A673 (cell line): ENCODE data around the gene CPB2. TPM values are rescaled to one million over a fixed set of nuclear protein-coding genes. Genes with fewer than 3 reads are reported as not detected.

Experiments used
- BruUV-seq: library from RNA; stranded (reverse); fragments of 400-500 nt; replicated peaks from 2 replicates; lab custom pipeline; 2021; lab: Mats Ljungman, UMichigan
- CTCF ChIA-PET: fragments of 300-600 bp; sonication (Branson Sonifier 250); formaldehyde crosslinking; loops from one replicate; lab custom pipeline; 2022; ENCODE audit warnings: antibody characterized with exemption; lab: Charles Lee
- POLR2A ChIA-PET: fragments of 300-600 bp; sonication (Branson Sonifier 250); formaldehyde crosslinking; loops from one replicate; lab custom pipeline; 2022; ENCODE audit warnings: antibody characterized with exemption; ENCODE audit not compliant: low non-redundant PET; lab: Charles Lee
- DNase-seq: peaks from one replicate; pipeline ENCODE4 v3.0.0-alpha.2; 2015; ENCODE audit warnings: low spot score
- H3K27ac ChIP-seq: fragments of 200-600 bp; sonication (generic); 2 replicates; pipeline ENCODE4 v1.5.1; 2016; ENCODE audit warnings: mixed run types, low read depth, mild to moderate bottlenecking, mixed read lengths, antibody characterized with exemption, low read length; ENCODE audit not compliant: poor library complexity, severe bottlenecking
- H3K27me3 ChIP-seq: fragments of 200-600 bp; sonication (generic); replicated peaks from 2 replicates; pipeline ENCODE4 v1.6.1; 2017; ENCODE audit warnings: mixed run types, low read depth, mild to moderate bottlenecking, mixed read lengths, antibody characterized with exemption, low read length; ENCODE audit not compliant: insufficient read depth, poor library complexity
- H3K36me3 ChIP-seq: fragments of 200-600 bp; sonication (generic); 2 replicates; pipeline ENCODE4 v1.6.1; 2016; ENCODE audit warnings: mixed run types, mild to moderate bottlenecking, mixed read lengths, antibody characterized with exemption, low read length; ENCODE audit not compliant: insufficient read depth, poor library complexity, severe bottlenecking
- H3K4me1 ChIP-seq: fragments of 200-600 bp; sonication (generic); 2 replicates; pipeline ENCODE4 v1.6.1; 2017; ENCODE audit warnings: mixed run types, mild to moderate bottlenecking, mixed read lengths, antibody characterized with exemption, low read length; ENCODE audit not compliant: insufficient read depth, poor library complexity, severe bottlenecking
- H3K4me3 ChIP-seq: fragments of 200-600 bp; sonication (generic); 2 replicates; pipeline ENCODE4 v1.5.1; 2016; ENCODE audit warnings: low read depth, mixed run types, mild to moderate bottlenecking, mixed read lengths, low read length; ENCODE audit not compliant: poor library complexity, severe bottlenecking
- H3K9me3 ChIP-seq: fragments of 200-600 bp; sonication (generic); 2 replicates; pipeline ENCODE4 v1.6.1; 2016; ENCODE audit warnings: mixed run types, low read depth, mild to moderate bottlenecking, mixed read lengths, antibody characterized with exemption, low read length; ENCODE audit not compliant: poor library complexity, severe bottlenecking
- CTCF ChIP-seq: fragments of 300-800, 200-600 bp; sonication (generic); conservative IDR thresholded peaks from 2 replicates; pipeline ENCODE4 v1.5.1; 2017; ENCODE audit warnings: low read depth, mild to moderate bottlenecking, antibody characterized with exemption, low read length, moderate library complexity, mixed read lengths
- EZH2 ChIP-seq: fragments of 200-600 bp; sonication (generic); IDR thresholded peaks from 2 replicates; pipeline ENCODE4 v1.6.1; 2017; ENCODE audit warnings: borderline replicate concordance, low read depth, mild to moderate bottlenecking, mixed read lengths, antibody characterized with exemption, low read length; ENCODE audit not compliant: poor library complexity, severe bottlenecking
- intact Hi-C: fragments of 100-400 bp; cut with micrococcal nuclease; formaldehyde crosslinking; loops from one replicate; pipeline ENCODE4 v1.10.0; 2022; ENCODE audit not compliant: unreplicated experiment
- total RNA-seq: library from RNA; stranded (reverse); gene quantifications from 2 replicates; pipeline ENCODE4 v1.2.3, GENCODE V29; 2021

The CPB2 gene
- total RNA-seq, 1 experiment from 2014 or later, result 5.5 TPM

DNA sequence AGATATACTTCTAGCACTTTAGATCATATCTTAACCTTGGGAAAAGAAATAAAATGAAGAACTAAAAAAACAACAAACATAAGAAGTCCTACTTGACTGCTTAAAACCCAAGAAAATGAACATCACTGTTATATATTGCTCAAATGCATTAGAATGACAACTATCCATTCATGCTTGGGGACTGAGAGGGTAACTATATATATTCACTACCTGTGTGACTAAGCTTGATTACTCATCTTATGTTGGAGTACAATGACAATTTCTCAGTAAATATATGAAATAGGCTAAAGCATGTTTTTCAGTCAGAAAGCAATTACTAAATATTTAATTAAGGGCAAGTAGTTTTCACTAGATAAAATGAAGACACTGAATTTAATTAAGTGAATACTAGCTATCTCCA is 92.4 kb downstream of the CPB2 start:
- Histone ChIP-seq H3K4me3 (no peak overlapping the region), H3K27me3 (no peaks in the 10 kb centered on the region), H3K27ac (peak overlapping the region; percentile 11), H3K4me1 (peaks cover 61% of the 10 kb centered on the region), H3K36me3 (peaks cover 100% of the 10 kb centered on the region), H3K9me3 (no peaks in the 10 kb centered on the region)
- CTCF ChIA-PET, result no interaction called here
- intact Hi-C loops, result no loop called here
- no peak for DNase-seq
- TF ChIP-seq CTCF, result no peak
- TF ChIP-seq EZH2, result no peak
- POLR2A ChIA-PET, result interaction anchor here (0.6 kb wide), 1 partner anchor 14 kb away, joined by 3 read pairs; no protein-coding TSS in a partner anchor
- no TSS peak for BruUV-seq

DNA sequence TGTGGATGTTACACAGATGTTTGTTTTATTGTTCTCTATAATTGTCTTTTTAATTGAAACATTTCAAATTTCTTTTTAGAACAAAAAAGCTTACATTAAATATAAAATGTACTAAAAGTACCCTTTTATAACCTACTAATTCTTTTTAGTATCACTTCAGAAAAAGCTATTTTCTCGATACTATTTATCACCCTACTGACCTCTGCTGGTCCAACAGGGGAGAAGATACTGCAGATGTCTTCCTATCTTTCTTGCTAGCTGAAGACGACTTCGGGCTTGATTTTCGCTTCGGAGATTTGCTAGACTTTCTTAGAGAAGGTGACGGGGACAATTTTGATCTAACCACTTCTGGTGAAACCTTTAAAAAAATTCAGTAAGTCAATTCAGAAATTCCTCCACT is 94.7 kb downstream of the CPB2 start:
- ChIA-PET CTCF (interaction anchor here (0.7 to 1.7 kb wide), 4 partner anchors 116 to 384 kb away, joined by 3 to 11 read pairs (median 4); no protein-coding TSS in a partner anchor), POLR2A (interaction anchor here (0.6 kb wide), 1 partner anchor 9 kb away, joined by 3 read pairs; no protein-coding TSS in a partner anchor)
- intact Hi-C loops, result no loop called here
- Histone ChIP-seq H3K4me1 (peaks cover 55% of the 10 kb centered on the region), H3K9me3 (no peaks in the 10 kb centered on the region), H3K27me3 (no peaks in the 10 kb centered on the region), H3K4me3 (no peak overlapping the region), H3K27ac (peak overlapping the region; percentile 32), H3K36me3 (peaks cover 100% of the 10 kb centered on the region)
- DNase-seq, result peak; percentile 68
- BruUV-seq, result no TSS peak
- no peak for TF ChIP-seq EZH2
- peak; percentile 66 for TF ChIP-seq CTCF

DNA sequence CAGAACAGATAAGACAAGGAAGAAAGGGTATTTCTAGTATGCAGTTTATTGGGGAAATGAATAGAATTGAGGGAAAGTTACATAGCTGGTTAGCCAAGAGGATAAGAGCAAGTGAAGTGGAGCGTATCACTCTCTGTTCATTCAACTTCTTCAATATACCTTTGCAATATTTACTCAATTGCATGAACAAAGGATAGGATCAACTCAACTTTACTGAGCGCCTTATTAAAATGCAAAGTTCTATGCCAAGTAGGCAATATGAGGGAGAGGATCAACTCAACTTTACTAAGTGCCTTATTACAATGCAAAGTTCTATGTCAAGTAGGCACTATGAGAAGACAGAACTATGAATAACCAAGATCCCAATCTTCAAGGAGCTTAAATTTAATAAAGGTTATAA is 96.2 kb downstream of the CPB2 start:
- H3K27ac ChIP-seq, result peak overlapping the region; percentile 48
- H3K36me3 ChIP-seq, result peaks cover 100% of the 10 kb centered on the region
- no peak for DNase-seq
- H3K4me1 ChIP-seq, result peaks cover 53% of the 10 kb centered on the region
- no peaks in the 10 kb centered on the region for H3K9me3 ChIP-seq
- CTCF ChIA-PET, result no interaction called here
- no peaks in the 10 kb centered on the region for H3K27me3 ChIP-seq
- no peak overlapping the region for H3K4me3 ChIP-seq
- TF ChIP-seq EZH2 (no peak), CTCF (no peak)
- POLR2A ChIA-PET, result no interaction called here
- intact Hi-C loops, result loop anchor here (10.0 kb wide), 1 partner anchor 384 kb away; no protein-coding TSS in a partner anchor
- BruUV-seq, result no TSS peak
